T-helper 1 cell (primary cell): Measurements from ENCODE around the gene METTL23.
"Not testable (repeated sequence)": the region's sequence is repeated elsewhere in the genome, so short reads cannot be mapped to it uniquely, and the experiment has no call there.

Source experiments
- DNase-seq, 5 donors: peaks; one replicate each; pipeline ENCODE4 v3.0.0-alpha.2; 2012 to 2020

METTL23 gene

GRCh38 chr17:76735586-76736348 lies 9.1 kb downstream of the METTL23 start:
- DNase-seq = no peak

- DNase-seq = peak; percentile 38 to 76 (median 60)
Observed at GRCh38 chr17:76736349-76737081, 9.9 kb downstream of the METTL23 start.

- peak; percentile 97 to 99 (median 98) for DNase-seq
Observed at GRCh38 chr17:76737082-76737675, 10.5 kb downstream of the METTL23 start, which contains the start of gene SRSF2. SRSF2 (minus strand) TSS chr17:76737331; CDS start chr17:76737160, 171 bp downstream.

DNA sequence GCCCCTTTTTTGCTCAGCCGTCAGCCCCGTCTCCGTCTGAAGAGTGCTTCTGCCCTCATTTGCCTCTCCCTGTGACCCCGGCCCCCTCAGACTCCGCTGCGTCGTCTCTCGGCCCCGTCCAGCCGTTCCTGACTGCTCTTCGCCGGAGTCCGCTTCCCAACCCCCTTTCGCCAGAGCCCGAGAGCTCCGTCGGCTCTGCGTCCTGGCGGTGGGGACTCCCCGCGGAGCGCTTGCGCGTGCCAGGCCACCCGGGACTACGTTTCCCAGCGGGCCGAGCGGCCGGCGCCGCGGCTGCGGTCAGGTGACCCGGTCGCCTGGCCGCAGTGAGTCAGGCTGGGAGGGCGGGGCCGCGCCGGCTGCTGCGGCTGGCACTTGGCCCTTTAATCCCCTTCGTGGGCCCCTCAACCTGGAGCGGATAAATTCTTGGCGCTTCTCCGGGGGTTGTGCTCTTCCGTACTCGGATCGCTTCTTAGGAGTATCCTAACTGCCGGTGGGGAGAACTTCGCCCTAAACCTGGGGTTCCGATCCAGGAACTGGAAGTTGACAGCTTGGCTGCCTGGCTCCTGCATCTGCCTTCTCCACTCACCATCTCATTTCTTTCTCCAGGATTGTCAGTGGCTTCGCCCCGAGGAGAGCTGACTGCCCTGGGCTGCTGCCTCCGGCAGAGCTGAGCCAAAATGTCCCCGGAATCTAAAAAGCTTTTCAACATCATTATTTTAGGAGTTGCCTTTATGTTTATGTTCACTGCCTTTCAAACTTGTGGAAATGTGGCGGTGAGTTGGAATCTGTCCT lies 11.2 kb downstream of the METTL23 start, which contains the start of gene MFSD11:
Gene MFSD11 (plus strand): TSS at position 444 of the 792 bp plus-strand sequence. CDS start 234 bp downstream, at position 678.
- DNase-seq = peak; percentile 86 to 97 (median 89)

DNA sequence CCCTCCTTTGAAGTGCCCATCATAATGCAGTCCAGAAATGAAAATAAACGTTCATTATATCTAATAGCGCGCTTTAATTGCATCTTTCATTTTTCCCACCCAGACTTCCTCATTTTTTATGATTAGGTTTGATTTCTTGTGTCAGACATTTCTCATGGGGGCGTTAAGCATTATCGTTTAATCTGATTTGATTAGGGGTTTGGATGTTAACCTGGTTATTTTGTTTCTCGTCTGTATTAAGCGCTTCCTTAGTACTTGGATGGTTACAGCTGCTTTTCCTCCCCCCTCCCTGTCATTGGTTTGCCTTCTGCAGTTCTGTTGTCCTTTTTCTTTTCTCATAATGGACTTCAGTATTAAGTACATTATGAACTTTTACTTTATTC lies 11.8 kb downstream of the METTL23 start:
- DNase-seq = no peak

- not testable (repeated sequence) for DNase-seq
Observed at GRCh38 chr17:76739568-76740115, 13.0 kb downstream of the METTL23 start.

DNA sequence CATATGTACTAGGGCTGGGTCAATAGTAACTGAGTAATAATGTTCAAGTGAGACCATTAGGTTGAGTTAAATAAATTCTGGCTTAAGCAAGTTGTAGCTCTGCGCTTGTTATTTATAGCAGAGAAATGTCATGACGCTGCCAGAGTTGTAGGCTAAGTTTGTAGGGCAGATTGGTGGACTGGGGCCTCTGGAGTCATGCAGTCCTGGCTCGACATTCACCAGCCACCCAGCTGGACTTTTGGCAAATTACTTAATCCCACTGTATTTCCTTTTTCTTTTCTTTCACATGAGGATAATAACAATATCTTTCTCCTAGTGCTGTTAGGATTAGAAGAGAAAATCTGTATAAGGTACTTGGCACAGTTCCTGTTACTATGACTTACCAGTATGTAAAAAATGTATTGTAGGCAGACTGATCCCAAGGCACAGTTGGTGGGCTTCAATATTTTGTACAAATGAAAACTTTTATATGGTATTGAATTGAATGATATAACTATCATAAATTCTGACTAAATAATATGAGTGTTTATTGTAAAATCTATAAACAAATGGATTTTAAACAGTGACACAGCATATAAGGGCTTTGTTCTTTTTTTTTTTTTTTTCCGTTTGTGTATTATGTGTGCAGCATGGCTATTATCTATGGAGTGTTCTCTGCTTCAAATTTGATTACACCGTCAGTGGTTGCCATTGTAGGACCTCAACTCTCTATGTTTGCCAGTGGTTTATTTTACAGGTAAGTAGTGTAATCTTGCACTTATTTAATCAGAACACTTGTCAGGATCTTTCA lies 13.9 kb downstream of the METTL23 start:
- no peak for DNase-seq

DNA sequence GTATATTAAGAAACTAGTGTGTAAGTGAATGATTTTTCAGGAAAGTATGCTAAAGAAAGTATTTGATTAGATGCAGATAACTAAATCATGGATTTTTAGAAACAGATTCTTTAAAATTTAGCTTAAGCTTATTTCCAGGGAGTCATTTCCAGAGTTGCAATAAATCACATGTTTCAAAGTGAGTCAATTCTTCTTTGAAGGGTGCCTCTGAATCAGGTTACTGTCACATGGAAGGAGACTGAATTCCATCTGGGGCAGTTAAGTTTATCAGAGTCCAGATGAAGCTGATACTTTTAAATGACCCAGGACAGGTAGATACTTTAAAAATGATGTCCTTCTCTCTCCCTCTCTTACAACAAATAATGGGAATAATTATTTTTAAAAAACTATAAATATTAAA lies 16.3 kb downstream of the METTL23 start:
- DNase-seq = no peak

- no peak for DNase-seq
Observed at GRCh38 chr17:76744747-76745146, 18.1 kb downstream of the METTL23 start.

DNA sequence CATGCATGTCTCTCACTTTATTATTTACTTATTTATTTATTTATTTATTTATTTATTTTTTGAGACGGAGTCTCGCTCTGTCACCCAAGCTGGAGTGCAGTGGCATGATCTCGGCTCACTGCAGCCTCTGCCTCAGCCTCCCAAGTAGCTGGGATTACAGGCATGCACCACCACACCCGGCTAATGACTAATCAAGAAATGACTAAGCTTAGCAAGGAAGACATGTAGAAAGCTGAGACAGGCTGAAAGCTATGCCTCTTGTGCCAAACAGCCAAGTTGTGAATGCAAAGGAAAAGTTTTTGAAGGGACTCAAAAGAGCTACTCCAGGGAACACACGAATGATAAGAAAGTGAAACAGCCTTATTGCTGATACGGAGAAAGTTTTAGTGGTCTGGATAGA lies 19.1 kb downstream of the METTL23 start:
- DNase-seq = not testable (repeated sequence)

DNA sequence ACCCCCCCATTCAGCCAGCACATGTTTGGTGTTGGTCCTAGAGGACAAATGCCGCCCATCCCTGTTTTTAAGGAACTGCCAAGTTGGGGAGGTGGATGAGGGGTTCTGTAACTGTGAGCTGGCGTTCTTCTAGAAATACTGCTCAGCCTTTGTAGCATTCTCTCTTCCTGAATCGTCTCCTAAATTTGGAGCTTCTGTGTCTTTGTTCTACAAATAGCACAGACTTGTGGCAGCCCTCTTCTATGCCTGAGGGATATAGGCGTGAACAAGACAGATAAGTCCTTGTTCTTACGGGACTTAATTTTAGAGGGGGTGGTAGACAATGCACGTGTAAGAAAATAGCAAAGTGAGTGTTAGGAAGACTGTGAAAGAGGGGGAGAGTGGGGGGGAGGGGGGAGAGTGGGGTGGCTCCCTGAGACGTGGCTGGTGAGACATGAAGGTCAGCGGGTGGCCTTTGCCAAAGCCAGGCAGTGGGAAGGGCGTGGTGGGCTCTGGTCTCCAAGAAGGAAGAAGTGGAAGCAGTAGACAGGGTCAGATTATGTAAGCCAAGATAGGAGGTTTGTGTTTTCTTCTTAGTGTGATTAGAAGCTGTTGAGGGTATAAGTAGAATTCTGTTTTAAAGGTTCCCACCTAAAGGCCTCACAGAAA lies 21.2 kb downstream of the METTL23 start:
- DNase-seq = no peak

- DNase-seq = no peak
Observed at GRCh38 chr17:76748657-76749056, 22.0 kb downstream of the METTL23 start.

DNA sequence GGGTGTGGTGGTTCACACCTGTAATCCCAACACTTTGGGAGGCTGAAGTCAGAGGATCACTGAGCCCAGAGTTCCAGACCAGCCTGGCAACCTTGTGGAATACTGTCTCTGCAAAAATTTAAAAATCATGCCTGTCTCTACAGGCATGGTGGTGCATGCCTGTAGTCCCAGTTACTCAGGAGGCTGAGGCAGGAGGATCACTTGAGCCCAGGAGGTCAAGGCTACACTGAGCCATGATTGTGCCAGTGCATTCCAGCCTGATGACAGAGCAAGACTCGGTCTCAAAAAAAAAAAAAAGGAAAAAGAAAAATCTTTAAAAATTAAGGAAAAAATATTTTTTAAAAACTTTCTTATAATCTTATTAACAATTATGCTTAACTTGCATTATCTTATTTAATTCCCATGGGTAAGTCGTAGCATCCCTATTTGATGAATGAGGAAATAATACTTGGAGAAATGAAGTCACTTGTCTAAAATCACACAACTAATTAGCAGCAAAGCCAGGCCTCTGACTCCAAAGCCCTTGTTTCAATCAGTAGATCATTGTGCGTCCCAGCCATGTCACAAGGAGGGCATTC lies 24.9 kb downstream of the METTL23 start:
- DNase-seq = no peak

- peak in 1 of 5 donors; percentile 54 for DNase-seq
Observed at GRCh38 chr17:76752006-76752405, 25.4 kb downstream of the METTL23 start.

DNA sequence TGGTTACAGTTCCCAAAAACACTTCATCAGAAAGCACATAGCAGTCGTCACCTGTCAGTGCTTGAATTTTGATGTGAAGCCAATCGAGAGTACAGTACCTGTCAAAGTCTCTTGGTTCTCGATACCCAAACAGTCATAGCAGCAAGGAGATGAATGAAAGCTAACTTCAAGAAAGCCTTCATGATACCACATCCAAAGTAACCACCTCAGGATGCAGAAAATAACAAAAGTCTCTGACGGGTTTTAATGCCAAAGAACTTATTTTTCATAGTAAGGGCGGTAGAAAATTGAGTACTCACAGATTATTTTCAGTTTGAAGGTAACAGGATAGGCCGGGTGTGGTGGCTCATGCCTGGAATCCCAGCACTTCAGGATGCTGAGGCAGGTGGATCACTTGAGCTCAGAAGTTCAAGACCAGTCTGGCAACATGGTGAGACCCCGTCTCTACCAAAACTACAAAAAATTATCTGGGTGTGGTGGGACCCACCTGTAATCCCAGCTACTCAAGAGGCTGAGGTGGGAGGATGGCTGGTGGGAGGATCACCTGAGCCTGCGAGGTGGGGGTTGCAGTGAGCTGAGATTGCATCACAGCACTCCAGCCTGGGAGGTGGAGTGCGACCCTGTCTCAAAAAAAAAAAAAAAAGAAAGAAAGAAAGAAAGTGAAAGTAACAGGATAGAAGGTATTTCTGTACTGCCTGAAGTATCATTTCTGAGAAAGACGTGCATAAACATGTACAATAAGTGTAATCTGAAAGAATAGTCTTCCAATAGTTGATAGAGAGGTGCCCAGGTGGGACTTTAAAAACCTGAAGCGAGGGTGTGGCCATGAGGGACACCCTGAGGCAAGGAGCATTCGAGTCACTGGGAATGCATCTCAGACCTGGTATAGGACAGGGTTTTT lies 26.7 kb downstream of the METTL23 start:
- DNase-seq = peak in 2 of 5 donors; percentile 12 to 49

GRCh38 chr17:76755285-76755684 lies 28.6 kb downstream of the METTL23 start:
- no peak for DNase-seq

- DNase-seq = no peak
Observed at GRCh38 chr17:76757256-76757655, 30.6 kb downstream of the METTL23 start.

- no peak for DNase-seq
Observed at GRCh38 chr17:76758570-76758969, 31.9 kb downstream of the METTL23 start.

- peak; percentile 10 to 49 (median 46) for DNase-seq
Observed at GRCh38 chr17:76772842-76773525, 46.3 kb downstream of the METTL23 start.
